ENCODE data around the gene G6PC3.

G6PC3 gene

GRCh38 chr17:44095647-44096496, 25.3 kb downstream of the G6PC3 start (continued):
- TF ChIP-seq PRDM2 (tag by site-specific recombination; IDR thresholded peaks at IDR 0.05; ENCODE audit: borderline replicate concordance) (no peak), ZNF10 (tag by site-specific recombination; IDR thresholded peaks at IDR 0.05) (no peak; the same call in 1 of the 2 replicates), SALL2 (tag by site-specific recombination; IDR thresholded peaks at IDR 0.05; ENCODE audit: borderline replicate concordance) (no peak), ZNF645 (tag by site-specific recombination; IDR thresholded peaks at IDR 0.05) (no peak), ZNF837 (tag by site-specific recombination; IDR thresholded peaks at IDR 0.05) (no peak), ZNF341 (tag by site-specific recombination; IDR thresholded peaks at IDR 0.05; ENCODE audit: low read depth) (peak; percentile 99), KLF8 (tag by site-specific recombination; IDR thresholded peaks at IDR 0.05) (peak; percentile 83), SCRT1 (tag by site-specific recombination; IDR thresholded peaks at IDR 0.05; ENCODE audit: borderline replicate concordance) (no peak), SETDB1 (IDR thresholded peaks at IDR 0.05; ENCODE audit: insufficient read length, low read length) (no peak), PATZ1 (tag by site-specific recombination; IDR thresholded peaks at IDR 0.05) (peak; percentile 86), ZFP69B (tag by site-specific recombination; IDR thresholded peaks at IDR 0.05) (0 out of 2 replicates have a peak, but pooled peaks have one; percentile 31), REPIN1 (tag by site-specific recombination; IDR thresholded peaks at IDR 0.05; ENCODE audit: low read depth) (no peak), ZNF626 (tag by site-specific recombination; IDR thresholded peaks at IDR 0.05) (no peak), OSR2 (tag by site-specific recombination; IDR thresholded peaks at IDR 0.05) (peak; percentile 63), HOXD13 (CRISPR knock-in tag; IDR thresholded peaks at IDR 0.05; ENCODE audit: borderline replicate concordance) (no peak), ZNF266 (tag by site-specific recombination; IDR thresholded peaks at IDR 0.05; ENCODE audit: low read depth) (no peak), HOXA7 (CRISPR knock-in tag; IDR thresholded peaks at IDR 0.05; ENCODE audit: borderline replicate concordance) (no peak), ZNF112 (tag by site-specific recombination; IDR thresholded peaks at IDR 0.05) (no peak), ZNF239 (tag by site-specific recombination; IDR thresholded peaks at IDR 0.05) (no peak), KLF7 (tag by site-specific recombination; IDR thresholded peaks at IDR 0.05; ENCODE audit: borderline replicate concordance) (no peak; the same call in 1 of the 2 replicates), BCL11B (tag by site-specific recombination; IDR thresholded peaks at IDR 0.05; ENCODE audit: low read depth) (no peak), ZIC2 (tag by site-specific recombination; IDR thresholded peaks at IDR 0.05) (peak; percentile 83), TCF7L2 (IDR thresholded peaks at IDR 0.05; ENCODE audit: borderline replicate concordance, low read depth, low read length) (no peak), ZBTB20 (tag by site-specific recombination; IDR thresholded peaks at IDR 0.05) (peak; percentile 65), ZNF354C (tag by site-specific recombination; IDR thresholded peaks at IDR 0.05; ENCODE audit: borderline replicate concordance, low read depth) (no peak), ZNF488 (tag by site-specific recombination; IDR thresholded peaks at IDR 0.05) (no peak), SP7 (tag by site-specific recombination; IDR thresholded peaks at IDR 0.05) (peak; percentile 54), KLF9 (tag by site-specific recombination; IDR thresholded peaks at IDR 0.05; ENCODE audit: low read depth) (peak; percentile 73), ZNF660 (tag by site-specific recombination; IDR thresholded peaks at IDR 0.05) (0 out of 2 replicates have a peak, but pooled peaks have one; percentile 41), IKZF3 (tag by site-specific recombination; IDR thresholded peaks at IDR 0.05) (peak; percentile 93), ZNF157 (tag by site-specific recombination; IDR thresholded peaks at IDR 0.05) (no peak)
